ENCODE measurements around the gene HTR6.

The HTR6 gene

GRCh38 chr1:19689856-19690255, 25.2 kb downstream of the HTR6 start:
- DNase-seq: no peak

GRCh38 chr1:19690342-19690741, 25.7 kb downstream of the HTR6 start:
- DNase-seq: no peak

GRCh38 chr1:19694298-19694697, 29.6 kb downstream of the HTR6 start:
- DNase-seq: no peak

GRCh38 chr1:19695772-19696171, 31.1 kb downstream of the HTR6 start:
- DNase-seq: no peak

GRCh38 chr1:19696820-19697219, 32.1 kb downstream of the HTR6 start:
- DNase-seq: no peak

- no peak for DNase-seq
Measured at GRCh38 chr1:19698181-19698580, 33.5 kb downstream of the HTR6 start.

- no peak for DNase-seq
Measured at GRCh38 chr1:19700079-19700777, 35.6 kb downstream of the HTR6 start.

GRCh38 chr1:19703280-19703679, 38.6 kb downstream of the HTR6 start:
- DNase-seq: no peak

- peak; percentile 68 for DNase-seq
Measured at GRCh38 chr1:19704247-19705113, 39.8 kb downstream of the HTR6 start.

- DNase-seq: no peak
Measured at GRCh38 chr1:19705464-19705863, 40.8 kb downstream of the HTR6 start.

- no peak for DNase-seq
Measured at GRCh38 chr1:19706136-19706535, 41.5 kb downstream of the HTR6 start.

GRCh38 chr1:19708567-19709110, 44.0 kb downstream of the HTR6 start:
- no peak for DNase-seq

GRCh38 chr1:19709260-19709793, 44.7 kb downstream of the HTR6 start:
- no peak for DNase-seq

- no peak for DNase-seq
Measured at GRCh38 chr1:19710825-19711611, 46.3 kb downstream of the HTR6 start.

- DNase-seq: no peak
Measured at GRCh38 chr1:19712928-19713327, 48.3 kb downstream of the HTR6 start.

- peak; percentile 91 for DNase-seq
Measured at GRCh38 chr1:19715334-19716203, 50.9 kb downstream of the HTR6 start.

- no peak for DNase-seq
Measured at GRCh38 chr1:19717467-19717866, 52.8 kb downstream of the HTR6 start.

- DNase-seq: no peak
Measured at GRCh38 chr1:19720174-19720573, 55.5 kb downstream of the HTR6 start.

GRCh38 chr1:19720973-19721372, 56.3 kb downstream of the HTR6 start:
- no peak for DNase-seq

GRCh38 chr1:19723874-19724273, 59.2 kb downstream of the HTR6 start:
- no peak for DNase-seq

GRCh38 chr1:19725606-19726005, 60.9 kb downstream of the HTR6 start:
- no peak for DNase-seq

Data from HCEC 1CT (cell line).